Liver (tissue), 9 donors: Measurements from ENCODE around the gene NCOR1. TPM values are rescaled to one million over a fixed set of nuclear protein-coding genes. Genes with fewer than 3 reads are reported as not detected.

Source experiments
- DNase-seq: peaks from one replicate; pipeline ENCODE4 v3.0.0-alpha.2; 2017; ENCODE audit warnings: low spot score
- H3K27ac ChIP-seq, 2 donors: one replicate each; pipeline ENCODE4 v1.7.0; 2013; ENCODE audit warnings: inconsistent platforms in 2 of 2, low read length in 2 of 2, control low read depth in 1 of 2, low read depth in 1 of 2, mild to moderate bottlenecking in 1 of 2
- H3K27me3 ChIP-seq, 4 donors: one replicate each; pipeline versions ENCODE4 v1.6.1 to v1.7.0; 2013; ENCODE audit warnings: low read length in 3 of 4, inconsistent platforms in 1 of 4, mild to moderate bottlenecking in 1 of 4, moderate library complexity in 1 of 4; ENCODE audit not compliant: control insufficient read depth in 4 of 4, insufficient read depth in 4 of 4
- H3K36me3 ChIP-seq, 4 donors: one replicate each; pipeline versions ENCODE4 v1.6.1 to v1.7.0; 2013; ENCODE audit warnings: low read length in 3 of 4, mild to moderate bottlenecking in 3 of 4, low read depth in 1 of 4, moderate library complexity in 1 of 4; ENCODE audit not compliant: control insufficient read depth in 4 of 4, insufficient read depth in 3 of 4
- H3K4me1 ChIP-seq, 4 donors: one replicate each; pipeline versions ENCODE4 v1.6.1 to v1.7.0; 2013; ENCODE audit warnings: low read length in 3 of 4, mild to moderate bottlenecking in 3 of 4, moderate library complexity in 1 of 4; ENCODE audit not compliant: control insufficient read depth in 4 of 4, insufficient read depth in 4 of 4
- H3K4me3 ChIP-seq, 3 donors: one replicate each; pipeline versions ENCODE4 v1.6.1 to v1.7.0; 2013; ENCODE audit warnings: low read length in 3 of 3, control low read depth in 1 of 3, low read depth in 1 of 3, mild to moderate bottlenecking in 1 of 3
- H3K9ac ChIP-seq, 2 donors: one replicate each; pipeline ENCODE4 v1.7.0; 2013; ENCODE audit warnings: low read length in 2 of 2, mild to moderate bottlenecking in 2 of 2, moderate library complexity in 2 of 2, control low read depth in 1 of 2, low read depth in 1 of 2
- H3K9me3 ChIP-seq, 4 donors: one replicate each; pipeline versions ENCODE4 v1.6.1 to v1.7.0; 2013; ENCODE audit warnings: low read length in 3 of 4; ENCODE audit not compliant: control insufficient read depth in 4 of 4
- ATF3 ChIP-seq: IDR thresholded peaks from 2 replicates; pipeline ENCODE4 v1.6.1; 2016; ENCODE audit warnings: antibody characterized with exemption
- CTCF ChIP-seq: fragments of 150-350 bp; IDR thresholded peaks from 2 replicates; pipeline ENCODE4 v1.5.1; 2017; ENCODE audit warnings: improper control_type of control experiment, low read depth, low read length; ENCODE audit not compliant: missing input control
- EGR1 ChIP-seq, 2 donors: IDR thresholded peaks; 2 replicates each; pipeline ENCODE4 v1.6.1; 2016 to 2018; ENCODE audit warnings: antibody characterized with exemption in 2 of 2, low read depth in 2 of 2
- FOXA1 ChIP-seq: IDR thresholded peaks from 2 replicates; pipeline ENCODE4 v1.6.1; 2016; ENCODE audit warnings: antibody characterized with exemption
- FOXA2 ChIP-seq: IDR thresholded peaks from 2 replicates; pipeline ENCODE4 v1.6.1; 2016; ENCODE audit warnings: antibody characterized with exemption
- GABPA ChIP-seq, 2 donors: IDR thresholded peaks in 1 of 2; conservative IDR thresholded peaks in 1 of 2; 2 replicates each; pipeline ENCODE4 v1.6.1; 2016; ENCODE audit warnings: antibody characterized with exemption in 2 of 2, mild to moderate bottlenecking in 1 of 2, moderate library complexity in 1 of 2
- NR2F2 ChIP-seq: IDR thresholded peaks from 2 replicates; pipeline ENCODE4 v1.6.1; 2016; ENCODE audit warnings: antibody characterized with exemption
- RAD21 ChIP-seq, 2 donors: IDR thresholded peaks; 2 replicates each; pipeline ENCODE4 v1.6.1; 2016; ENCODE audit warnings: antibody characterized with exemption in 2 of 2, mild to moderate bottlenecking in 2 of 2
- RXRA ChIP-seq, 2 donors: IDR thresholded peaks; 2 replicates each; pipeline ENCODE4 v1.6.1; 2017 to 2018; ENCODE audit warnings: antibody characterized with exemption in 2 of 2, mild to moderate bottlenecking in 1 of 2
- TAF1 ChIP-seq: conservative IDR thresholded peaks from 2 replicates; pipeline ENCODE4 v1.6.1; 2016; ENCODE audit warnings: antibody characterized with exemption, mild to moderate bottlenecking
- YY1 ChIP-seq: IDR thresholded peaks from 2 replicates; pipeline ENCODE4 v1.6.1; 2016; ENCODE audit warnings: antibody characterized with exemption, mild to moderate bottlenecking
- WGBS: extraction: QIAGEN DNeasy Blood & Tissue Kit; methylation state at CpG from one replicate; pipeline ENCODE4 v1.1.7; 2013; 5-methylcytosine and 5-hydroxymethylcytosine counted together
- polyA plus RNA-seq, 2 donors: library from polyadenylated mRNA; stranded (reverse) in 1 of 2; unstranded in 1 of 2; fragments of 200-250 nt in 1 of 2; fragments of >200 nt in 1 of 2; fragmentation: Nextera tagmentation in 1 of 2; extraction: Ambion mirVana in 1 of 2; gene quantifications; one replicate each; pipeline versions ENCODE4 v1.2.1 to v1.2.3, GENCODE V29; 2013 to 2015
- total RNA-seq, 2 donors: library from RNA; depleted of rRNA; stranded (reverse); fragments of >200 nt; gene quantifications; one replicate each; pipeline ENCODE4 v1.2.3, GENCODE V29; 2014
- TF ChIP-seq, protein P1 (sequence below): IDR thresholded peaks from 2 replicates; pipeline ENCODE4 v1.6.1; 2016; ENCODE audit warnings: antibody characterized with exemption, mild to moderate bottlenecking
- TF ChIP-seq, protein P2 (sequence below): IDR thresholded peaks from 2 replicates; pipeline ENCODE4 v1.6.1; 2016; ENCODE audit warnings: antibody characterized with exemption
- TF ChIP-seq, protein P3 (sequence below): IDR thresholded peaks from 2 replicates; pipeline ENCODE4 v1.6.1; 2016; ENCODE audit warnings: antibody characterized with exemption
- donor health status: healthy.
- donor health status: healthy.
- donor health status: healthy.
- donor health status: healthy.
- donor health status: healthy.

Gene NCOR1
- total and polyA plus RNA-seq, 4 donors: 23.6 to 94.8 (median 77.0) TPM

- no peak for DNase-seq
- TF ChIP-seq, protein P1, sequence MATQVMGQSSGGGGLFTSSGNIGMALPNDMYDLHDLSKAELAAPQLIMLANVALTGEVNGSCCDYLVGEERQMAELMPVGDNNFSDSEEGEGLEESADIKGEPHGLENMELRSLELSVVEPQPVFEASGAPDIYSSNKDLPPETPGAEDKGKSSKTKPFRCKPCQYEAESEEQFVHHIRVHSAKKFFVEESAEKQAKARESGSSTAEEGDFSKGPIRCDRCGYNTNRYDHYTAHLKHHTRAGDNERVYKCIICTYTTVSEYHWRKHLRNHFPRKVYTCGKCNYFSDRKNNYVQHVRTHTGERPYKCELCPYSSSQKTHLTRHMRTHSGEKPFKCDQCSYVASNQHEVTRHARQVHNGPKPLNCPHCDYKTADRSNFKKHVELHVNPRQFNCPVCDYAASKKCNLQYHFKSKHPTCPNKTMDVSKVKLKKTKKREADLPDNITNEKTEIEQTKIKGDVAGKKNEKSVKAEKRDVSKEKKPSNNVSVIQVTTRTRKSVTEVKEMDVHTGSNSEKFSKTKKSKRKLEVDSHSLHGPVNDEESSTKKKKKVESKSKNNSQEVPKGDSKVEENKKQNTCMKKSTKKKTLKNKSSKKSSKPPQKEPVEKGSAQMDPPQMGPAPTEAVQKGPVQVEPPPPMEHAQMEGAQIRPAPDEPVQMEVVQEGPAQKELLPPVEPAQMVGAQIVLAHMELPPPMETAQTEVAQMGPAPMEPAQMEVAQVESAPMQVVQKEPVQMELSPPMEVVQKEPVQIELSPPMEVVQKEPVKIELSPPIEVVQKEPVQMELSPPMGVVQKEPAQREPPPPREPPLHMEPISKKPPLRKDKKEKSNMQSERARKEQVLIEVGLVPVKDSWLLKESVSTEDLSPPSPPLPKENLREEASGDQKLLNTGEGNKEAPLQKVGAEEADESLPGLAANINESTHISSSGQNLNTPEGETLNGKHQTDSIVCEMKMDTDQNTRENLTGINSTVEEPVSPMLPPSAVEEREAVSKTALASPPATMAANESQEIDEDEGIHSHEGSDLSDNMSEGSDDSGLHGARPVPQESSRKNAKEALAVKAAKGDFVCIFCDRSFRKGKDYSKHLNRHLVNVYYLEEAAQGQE: no peak
- TF ChIP-seq RXRA (IDR thresholded peaks at IDR 0.05) (no peak), FOXA2 (no peak)
- TF ChIP-seq, protein P2, sequence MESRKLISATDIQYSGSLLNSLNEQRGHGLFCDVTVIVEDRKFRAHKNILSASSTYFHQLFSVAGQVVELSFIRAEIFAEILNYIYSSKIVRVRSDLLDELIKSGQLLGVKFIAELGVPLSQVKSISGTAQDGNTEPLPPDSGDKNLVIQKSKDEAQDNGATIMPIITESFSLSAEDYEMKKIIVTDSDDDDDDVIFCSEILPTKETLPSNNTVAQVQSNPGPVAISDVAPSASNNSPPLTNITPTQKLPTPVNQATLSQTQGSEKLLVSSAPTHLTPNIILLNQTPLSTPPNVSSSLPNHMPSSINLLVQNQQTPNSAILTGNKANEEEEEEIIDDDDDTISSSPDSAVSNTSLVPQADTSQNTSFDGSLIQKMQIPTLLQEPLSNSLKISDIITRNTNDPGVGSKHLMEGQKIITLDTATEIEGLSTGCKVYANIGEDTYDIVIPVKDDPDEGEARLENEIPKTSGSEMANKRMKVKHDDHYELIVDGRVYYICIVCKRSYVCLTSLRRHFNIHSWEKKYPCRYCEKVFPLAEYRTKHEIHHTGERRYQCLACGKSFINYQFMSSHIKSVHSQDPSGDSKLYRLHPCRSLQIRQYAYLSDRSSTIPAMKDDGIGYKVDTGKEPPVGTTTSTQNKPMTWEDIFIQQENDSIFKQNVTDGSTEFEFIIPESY: no peak
- WGBS: 86% methylated on average over 1 of the region's 1 CpG
- Histone ChIP-seq H3K36me3 (peaks cover 7 to 70% (median 59%) of the 10 kb centered on the region in 4 donors), H3K4me1 (peaks cover 3 to 12% (median 7%) of the 10 kb centered on the region in 4 donors), H3K4me3 (no peak overlapping the region), H3K9ac (no peak overlapping the region), H3K27me3 (no peaks in the 10 kb centered on the region), H3K9me3 (no peaks in the 10 kb centered on the region), H3K27ac (no peak overlapping the region)
These were observed 211.5 kb downstream of the NCOR1 start for GRCh38 chr17:16003841-16004240.

- no peaks in the 10 kb centered on the region for H3K27me3 ChIP-seq
- peaks cover 7 to 60% (median 49%) of the 10 kb centered on the region in 4 donors for H3K36me3 ChIP-seq
- H3K9ac ChIP-seq: no peak overlapping the region
- no peak overlapping the region for H3K27ac ChIP-seq
- H3K9me3 ChIP-seq: no peaks in the 10 kb centered on the region
- DNase-seq: no peak
- TF ChIP-seq, protein P1: no peak
- TF ChIP-seq FOXA1: no peak
- no peak for TF ChIP-seq TAF1
- TF ChIP-seq CTCF: no peak
- no peak for TF ChIP-seq FOXA2
- no peak for TF ChIP-seq YY1
- no peak for TF ChIP-seq RXRA (IDR thresholded peaks at IDR 0.05)
- TF ChIP-seq, protein P2: no peak
- no peak for TF ChIP-seq ATF3
- no peak for TF ChIP-seq RAD21 (IDR thresholded peaks at IDR 0.05)
- no peak for TF ChIP-seq NR2F2
- TF ChIP-seq, protein P3, sequence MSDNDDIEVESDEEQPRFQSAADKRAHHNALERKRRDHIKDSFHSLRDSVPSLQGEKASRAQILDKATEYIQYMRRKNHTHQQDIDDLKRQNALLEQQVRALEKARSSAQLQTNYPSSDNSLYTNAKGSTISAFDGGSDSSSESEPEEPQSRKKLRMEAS: no peak
- TF ChIP-seq EGR1 (IDR thresholded peaks at IDR 0.05; ENCODE audit: low read depth in 2 of 2): no peak
- TF ChIP-seq GABPA (IDR thresholded peaks at IDR 0.05 in 1 of 2, conservative IDR thresholded peaks at IDR 0.05 in 1 of 2): no peak
- peaks cover 3 to 16% (median 8%) of the 10 kb centered on the region in 4 donors for H3K4me1 ChIP-seq
- WGBS: 95% methylated on average over 2 of the region's 2 CpGs
- H3K4me3 ChIP-seq: no peak overlapping the region
These were observed 212.6 kb downstream of the NCOR1 start for GRCh38 chr17:16002708-16003260.
